WTC11 (cell line): ENCODE data around the gene HHAT. TPM values are rescaled to one million over a fixed set of nuclear protein-coding genes. Genes with fewer than 3 reads are reported as not detected.

ENCODE experiments used
- ATAC-seq: fragments of 200-7000 bp; cut with Tn5 transposase; 2 replicates; pipeline ENCODE4 v1.10.0; 2021; ENCODE audit warnings: mild to moderate bottlenecking, moderate library complexity
- CTCF ChIA-PET: fragments of 300-600 bp; sonication (Branson Sonifier 250); formaldehyde crosslinking; loops from one replicate; lab custom pipeline; 2021; ENCODE audit warnings: antibody characterized with exemption; lab: Charles Lee
- POLR2A ChIA-PET: fragments of 350-600 bp; sonication (Branson Sonifier 250); formaldehyde crosslinking; loops from one replicate; lab custom pipeline; 2021; ENCODE audit warnings: antibody characterized with exemption; lab: Charles Lee
- DNase-seq: peaks from one replicate; pipeline ENCODE4 v3.0.0; 2021; ENCODE audit warnings: low spot score
- H3K27ac Mint-ChIP-seq: 2 replicates; pipeline ENCODE4 v1.8.0; 2021; ENCODE audit warnings: mixed read lengths
- H3K27me3 Mint-ChIP-seq: 2 replicates; pipeline ENCODE4 v1.8.0; 2021; ENCODE audit warnings: low read depth, mild to moderate bottlenecking, moderate library complexity, mixed read lengths
- H3K36me3 Mint-ChIP-seq: 2 replicates; pipeline ENCODE4 v1.8.0; 2021; ENCODE audit warnings: mixed read lengths
- H3K4me1 Mint-ChIP-seq: 2 replicates; pipeline ENCODE4 v1.8.0; 2022; ENCODE audit warnings: mixed read lengths
- H3K4me3 Mint-ChIP-seq: 2 replicates; pipeline ENCODE4 v1.8.0; 2021; ENCODE audit warnings: mild to moderate bottlenecking, moderate library complexity, mixed read lengths
- H3K9me3 Mint-ChIP-seq: 2 replicates; pipeline ENCODE4 v1.8.0; 2021; ENCODE audit warnings: mixed read lengths
- ETV6 ChIP-seq: sonication (generic); formaldehyde crosslinking; IDR thresholded peaks from 2 replicates; pipeline ENCODE4 v1.8.1; 2022; ENCODE audit warnings: mild to moderate bottlenecking, missing genetic modification reagents
- FOXK1 ChIP-seq: sonication (generic); formaldehyde crosslinking; IDR thresholded peaks from 2 replicates; pipeline ENCODE4 v1.8.0; 2022; ENCODE audit warnings: mild to moderate bottlenecking, moderate library complexity, missing genetic modification reagents
- FOXP1 ChIP-seq: sonication (generic); formaldehyde crosslinking; IDR thresholded peaks from 2 replicates; pipeline ENCODE4 v1.8.0; 2022; ENCODE audit warnings: missing genetic modification reagents, mild to moderate bottlenecking, moderate library complexity, borderline replicate concordance
- GABPB1 ChIP-seq: sonication (generic); formaldehyde crosslinking; IDR thresholded peaks from 2 replicates; pipeline ENCODE4 v1.8.1; 2023; ENCODE audit warnings: mild to moderate bottlenecking, missing genetic modification reagents
- KAT7 ChIP-seq: sonication (generic); formaldehyde crosslinking; IDR thresholded peaks from 2 replicates; pipeline ENCODE4 v1.8.1; 2023; ENCODE audit warnings: missing genetic modification reagents, mild to moderate bottlenecking, borderline replicate concordance
- MYBL2 ChIP-seq: sonication (generic); formaldehyde crosslinking; IDR thresholded peaks from 2 replicates; pipeline ENCODE4 v1.8.1; 2023; ENCODE audit warnings: mild to moderate bottlenecking, moderate library complexity, missing genetic modification reagents
- PRRX2 ChIP-seq: fragments of 250-450 bp; sonication (Bioruptor Pico); IDR thresholded peaks from 2 replicates; pipeline ENCODE4 v1.8.0; 2021; ENCODE audit warnings: mild to moderate bottlenecking
- SMAD3 ChIP-seq: sonication (generic); formaldehyde crosslinking; IDR thresholded peaks from 2 replicates; pipeline ENCODE4 v1.8.0; 2022; ENCODE audit warnings: missing genetic modification reagents, mild to moderate bottlenecking, borderline replicate concordance
- TP53 ChIP-seq: sonication (generic); formaldehyde crosslinking; IDR thresholded peaks from 2 replicates; pipeline ENCODE4 v1.8.1; 2023; ENCODE audit warnings: mild to moderate bottlenecking, missing genetic modification reagents
- ZNF138 ChIP-seq: sonication (generic); formaldehyde crosslinking; conservative IDR thresholded peaks from 2 replicates; pipeline ENCODE4 v1.8.1; 2022; ENCODE audit warnings: mild to moderate bottlenecking, moderate library complexity, missing genetic modification reagents
- ZNF263 ChIP-seq: sonication (generic); formaldehyde crosslinking; IDR thresholded peaks from 2 replicates; pipeline ENCODE4 v1.8.1; 2022; ENCODE audit warnings: low read depth, mild to moderate bottlenecking, moderate library complexity, missing genetic modification reagents
- ZNF317 ChIP-seq: sonication (generic); formaldehyde crosslinking; IDR thresholded peaks from 2 replicates; pipeline ENCODE4 v1.8.1; 2023; ENCODE audit warnings: low read depth, mild to moderate bottlenecking, moderate library complexity, missing genetic modification reagents, borderline replicate concordance
- total RNA-seq: library from RNA; stranded (reverse); gene quantifications from 3 replicates; pipeline ENCODE4 v1.2.3, GENCODE V29; 2021
- TF ChIP-seq, protein P1 (sequence below): sonication (generic); formaldehyde crosslinking; IDR thresholded peaks from 2 replicates; pipeline ENCODE4 v1.8.1; 2023; ENCODE audit warnings: mild to moderate bottlenecking, missing genetic modification reagents
- TF ChIP-seq, protein P2 (sequence below): fragments of 250-450 bp; sonication (Bioruptor Pico); IDR thresholded peaks from 2 replicates; pipeline ENCODE4 v2.1.2; 2022; ENCODE audit warnings: mild to moderate bottlenecking, moderate library complexity
- TF ChIP-seq, protein P3 (sequence below): fragments of 250-450 bp; sonication (Bioruptor Pico); IDR thresholded peaks from 2 replicates; pipeline ENCODE4 v1.8.0; 2021; ENCODE audit warnings: mild to moderate bottlenecking
- TF ChIP-seq, protein P4 (sequence below): fragments of 250-450 bp; sonication (Bioruptor Pico); IDR thresholded peaks from 2 replicates; pipeline ENCODE4 v1.9.0; 2021; ENCODE audit warnings: mild to moderate bottlenecking
- TF ChIP-seq, protein P5 (sequence below): sonication (generic); formaldehyde crosslinking; IDR thresholded peaks from 2 replicates; pipeline ENCODE4 v1.8.0; 2023; ENCODE audit warnings: missing genetic modification reagents, mild to moderate bottlenecking, borderline replicate concordance

HHAT gene
- total RNA-seq, 1 experiment from 2014 or later, result 0.39 TPM

DNA sequence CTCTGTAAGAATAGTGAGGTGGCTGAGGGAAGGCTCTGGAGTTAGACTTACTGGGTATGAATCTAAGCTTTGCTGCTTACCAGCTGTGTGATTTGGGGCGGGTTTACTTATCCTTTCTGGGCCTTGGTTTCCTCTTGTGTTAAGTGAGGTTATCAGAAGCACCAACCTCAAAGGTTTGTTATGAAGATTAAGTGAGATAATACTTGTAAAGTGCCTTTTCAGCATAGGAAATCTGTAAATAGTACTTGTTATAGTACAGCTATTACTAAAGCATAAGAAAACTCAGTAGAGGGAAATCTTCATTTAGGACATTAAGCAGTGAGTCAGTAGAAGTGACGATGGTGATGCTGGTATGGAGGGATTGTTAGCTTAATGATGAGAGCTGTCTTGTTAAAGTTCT, 12.1 kb downstream of the HHAT start:
- CTCF ChIA-PET, result no interaction called here
- POLR2A ChIA-PET, result no interaction called here

DNA sequence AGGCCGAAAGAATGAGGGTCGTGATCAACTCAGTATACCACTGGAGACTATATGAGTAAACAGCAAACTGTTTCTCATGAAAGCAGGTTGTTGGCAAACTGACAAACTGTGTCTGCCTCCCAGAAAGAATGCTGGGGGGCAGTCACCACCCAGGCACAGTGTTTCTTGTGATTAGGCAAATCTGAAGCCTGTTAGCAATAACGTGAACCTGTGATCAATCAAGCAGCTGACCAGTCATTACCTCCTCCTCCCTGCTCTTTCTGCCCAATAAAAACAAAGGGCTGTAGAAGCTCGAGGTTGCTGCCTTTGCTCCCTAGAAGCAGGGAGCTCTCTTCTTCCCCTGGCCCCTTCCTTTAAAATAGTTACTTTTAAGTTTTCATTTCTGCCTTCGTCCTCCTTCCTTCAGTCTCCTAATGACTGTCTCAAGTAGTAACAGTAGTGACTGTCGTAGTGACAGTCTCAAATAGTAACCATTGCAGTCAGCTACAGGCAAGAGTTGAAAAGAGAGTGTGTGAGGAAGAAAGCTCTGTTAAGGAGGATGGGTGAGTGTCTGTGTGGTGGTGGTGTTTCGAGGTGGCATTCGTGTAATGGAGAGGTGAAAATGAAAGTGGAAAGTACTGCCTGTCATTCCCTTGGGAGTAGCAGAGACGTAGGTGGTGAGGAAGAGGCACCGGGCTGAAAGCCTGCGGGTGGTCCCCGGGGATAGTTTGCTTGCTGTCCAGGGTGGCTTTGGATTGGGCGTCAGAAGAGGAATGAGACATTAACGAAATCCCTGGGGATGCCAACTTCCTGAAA, 14.5 kb downstream of the HHAT start:
- Mint-ChIP-seq H3K9me3 (no peaks in the 10 kb centered on the region), H3K4me3 (no peak overlapping the region), H3K4me1 (peaks cover 4% of the 10 kb centered on the region; the same call in 1 of the 2 replicates), H3K27ac (no peak overlapping the region), H3K36me3 (no peaks in the 10 kb centered on the region), H3K27me3 (no peaks in the 10 kb centered on the region)
- CTCF ChIA-PET, result interaction anchor here (0.6 kb wide), 1 partner anchor 174 kb away, joined by 4 read pairs; no protein-coding TSS in a partner anchor
- POLR2A ChIA-PET, result no interaction called here
- no peak for DNase-seq
- no peak for ATAC-seq
- TF ChIP-seq, protein P1, sequence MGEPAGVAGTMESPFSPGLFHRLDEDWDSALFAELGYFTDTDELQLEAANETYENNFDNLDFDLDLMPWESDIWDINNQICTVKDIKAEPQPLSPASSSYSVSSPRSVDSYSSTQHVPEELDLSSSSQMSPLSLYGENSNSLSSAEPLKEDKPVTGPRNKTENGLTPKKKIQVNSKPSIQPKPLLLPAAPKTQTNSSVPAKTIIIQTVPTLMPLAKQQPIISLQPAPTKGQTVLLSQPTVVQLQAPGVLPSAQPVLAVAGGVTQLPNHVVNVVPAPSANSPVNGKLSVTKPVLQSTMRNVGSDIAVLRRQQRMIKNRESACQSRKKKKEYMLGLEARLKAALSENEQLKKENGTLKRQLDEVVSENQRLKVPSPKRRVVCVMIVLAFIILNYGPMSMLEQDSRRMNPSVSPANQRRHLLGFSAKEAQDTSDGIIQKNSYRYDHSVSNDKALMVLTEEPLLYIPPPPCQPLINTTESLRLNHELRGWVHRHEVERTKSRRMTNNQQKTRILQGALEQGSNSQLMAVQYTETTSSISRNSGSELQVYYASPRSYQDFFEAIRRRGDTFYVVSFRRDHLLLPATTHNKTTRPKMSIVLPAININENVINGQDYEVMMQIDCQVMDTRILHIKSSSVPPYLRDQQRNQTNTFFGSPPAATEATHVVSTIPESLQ, result no peak
- TF ChIP-seq, protein P2, sequence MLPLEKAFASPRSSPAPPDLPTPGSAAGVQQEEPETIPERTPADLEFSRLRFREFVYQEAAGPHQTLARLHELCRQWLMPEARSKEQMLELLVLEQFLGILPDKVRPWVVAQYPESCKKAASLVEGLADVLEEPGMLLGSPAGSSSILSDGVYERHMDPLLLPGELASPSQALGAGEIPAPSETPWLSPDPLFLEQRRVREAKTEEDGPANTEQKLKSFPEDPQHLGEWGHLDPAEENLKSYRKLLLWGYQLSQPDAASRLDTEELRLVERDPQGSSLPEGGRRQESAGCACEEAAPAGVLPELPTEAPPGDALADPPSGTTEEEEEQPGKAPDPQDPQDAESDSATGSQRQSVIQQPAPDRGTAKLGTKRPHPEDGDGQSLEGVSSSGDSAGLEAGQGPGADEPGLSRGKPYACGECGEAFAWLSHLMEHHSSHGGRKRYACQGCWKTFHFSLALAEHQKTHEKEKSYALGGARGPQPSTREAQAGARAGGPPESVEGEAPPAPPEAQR, result no peak
- TF ChIP-seq ZNF138 (CRISPR knock-in tag) (no peak), TP53 (CRISPR knock-in tag) (no peak), FOXK1 (no peak), FOXP1 (no peak), KAT7 (CRISPR knock-in tag) (no peak), ZNF317 (CRISPR knock-in tag) (no peak), SMAD3 (CRISPR knock-in tag) (no peak), MYBL2 (CRISPR knock-in tag) (no peak), GABPB1 (CRISPR knock-in tag) (no peak), PRRX2 (CRISPR knock-in tag) (no peak)
- TF ChIP-seq, protein P3, sequence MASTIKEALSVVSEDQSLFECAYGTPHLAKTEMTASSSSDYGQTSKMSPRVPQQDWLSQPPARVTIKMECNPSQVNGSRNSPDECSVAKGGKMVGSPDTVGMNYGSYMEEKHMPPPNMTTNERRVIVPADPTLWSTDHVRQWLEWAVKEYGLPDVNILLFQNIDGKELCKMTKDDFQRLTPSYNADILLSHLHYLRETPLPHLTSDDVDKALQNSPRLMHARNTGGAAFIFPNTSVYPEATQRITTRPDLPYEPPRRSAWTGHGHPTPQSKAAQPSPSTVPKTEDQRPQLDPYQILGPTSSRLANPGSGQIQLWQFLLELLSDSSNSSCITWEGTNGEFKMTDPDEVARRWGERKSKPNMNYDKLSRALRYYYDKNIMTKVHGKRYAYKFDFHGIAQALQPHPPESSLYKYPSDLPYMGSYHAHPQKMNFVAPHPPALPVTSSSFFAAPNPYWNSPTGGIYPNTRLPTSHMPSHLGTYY (CRISPR knock-in tag), result no peak
- TF ChIP-seq, protein P4, sequence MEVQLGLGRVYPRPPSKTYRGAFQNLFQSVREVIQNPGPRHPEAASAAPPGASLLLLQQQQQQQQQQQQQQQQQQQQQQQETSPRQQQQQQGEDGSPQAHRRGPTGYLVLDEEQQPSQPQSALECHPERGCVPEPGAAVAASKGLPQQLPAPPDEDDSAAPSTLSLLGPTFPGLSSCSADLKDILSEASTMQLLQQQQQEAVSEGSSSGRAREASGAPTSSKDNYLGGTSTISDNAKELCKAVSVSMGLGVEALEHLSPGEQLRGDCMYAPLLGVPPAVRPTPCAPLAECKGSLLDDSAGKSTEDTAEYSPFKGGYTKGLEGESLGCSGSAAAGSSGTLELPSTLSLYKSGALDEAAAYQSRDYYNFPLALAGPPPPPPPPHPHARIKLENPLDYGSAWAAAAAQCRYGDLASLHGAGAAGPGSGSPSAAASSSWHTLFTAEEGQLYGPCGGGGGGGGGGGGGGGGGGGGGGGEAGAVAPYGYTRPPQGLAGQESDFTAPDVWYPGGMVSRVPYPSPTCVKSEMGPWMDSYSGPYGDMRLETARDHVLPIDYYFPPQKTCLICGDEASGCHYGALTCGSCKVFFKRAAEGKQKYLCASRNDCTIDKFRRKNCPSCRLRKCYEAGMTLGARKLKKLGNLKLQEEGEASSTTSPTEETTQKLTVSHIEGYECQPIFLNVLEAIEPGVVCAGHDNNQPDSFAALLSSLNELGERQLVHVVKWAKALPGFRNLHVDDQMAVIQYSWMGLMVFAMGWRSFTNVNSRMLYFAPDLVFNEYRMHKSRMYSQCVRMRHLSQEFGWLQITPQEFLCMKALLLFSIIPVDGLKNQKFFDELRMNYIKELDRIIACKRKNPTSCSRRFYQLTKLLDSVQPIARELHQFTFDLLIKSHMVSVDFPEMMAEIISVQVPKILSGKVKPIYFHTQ (CRISPR knock-in tag), result no peak

More for the DNA sequence above, 12.1 kb downstream of the HHAT start:
- ATAC-seq (no peak), DNase-seq (no peak)
- H3K36me3 Mint-ChIP-seq, result no peaks in the 10 kb centered on the region
- H3K4me3 Mint-ChIP-seq, result no peak overlapping the region
- TF ChIP-seq, protein P5, sequence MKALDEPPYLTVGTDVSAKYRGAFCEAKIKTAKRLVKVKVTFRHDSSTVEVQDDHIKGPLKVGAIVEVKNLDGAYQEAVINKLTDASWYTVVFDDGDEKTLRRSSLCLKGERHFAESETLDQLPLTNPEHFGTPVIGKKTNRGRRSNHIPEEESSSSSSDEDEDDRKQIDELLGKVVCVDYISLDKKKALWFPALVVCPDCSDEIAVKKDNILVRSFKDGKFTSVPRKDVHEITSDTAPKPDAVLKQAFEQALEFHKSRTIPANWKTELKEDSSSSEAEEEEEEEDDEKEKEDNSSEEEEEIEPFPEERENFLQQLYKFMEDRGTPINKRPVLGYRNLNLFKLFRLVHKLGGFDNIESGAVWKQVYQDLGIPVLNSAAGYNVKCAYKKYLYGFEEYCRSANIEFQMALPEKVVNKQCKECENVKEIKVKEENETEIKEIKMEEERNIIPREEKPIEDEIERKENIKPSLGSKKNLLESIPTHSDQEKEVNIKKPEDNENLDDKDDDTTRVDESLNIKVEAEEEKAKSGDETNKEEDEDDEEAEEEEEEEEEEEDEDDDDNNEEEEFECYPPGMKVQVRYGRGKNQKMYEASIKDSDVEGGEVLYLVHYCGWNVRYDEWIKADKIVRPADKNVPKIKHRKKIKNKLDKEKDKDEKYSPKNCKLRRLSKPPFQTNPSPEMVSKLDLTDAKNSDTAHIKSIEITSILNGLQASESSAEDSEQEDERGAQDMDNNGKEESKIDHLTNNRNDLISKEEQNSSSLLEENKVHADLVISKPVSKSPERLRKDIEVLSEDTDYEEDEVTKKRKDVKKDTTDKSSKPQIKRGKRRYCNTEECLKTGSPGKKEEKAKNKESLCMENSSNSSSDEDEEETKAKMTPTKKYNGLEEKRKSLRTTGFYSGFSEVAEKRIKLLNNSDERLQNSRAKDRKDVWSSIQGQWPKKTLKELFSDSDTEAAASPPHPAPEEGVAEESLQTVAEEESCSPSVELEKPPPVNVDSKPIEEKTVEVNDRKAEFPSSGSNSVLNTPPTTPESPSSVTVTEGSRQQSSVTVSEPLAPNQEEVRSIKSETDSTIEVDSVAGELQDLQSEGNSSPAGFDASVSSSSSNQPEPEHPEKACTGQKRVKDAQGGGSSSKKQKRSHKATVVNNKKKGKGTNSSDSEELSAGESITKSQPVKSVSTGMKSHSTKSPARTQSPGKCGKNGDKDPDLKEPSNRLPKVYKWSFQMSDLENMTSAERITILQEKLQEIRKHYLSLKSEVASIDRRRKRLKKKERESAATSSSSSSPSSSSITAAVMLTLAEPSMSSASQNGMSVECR (CRISPR knock-in tag), result no peak
- no peak for TF ChIP-seq ETV6 (CRISPR knock-in tag)
- TF ChIP-seq ZNF263, result no peak
- TF ChIP-seq, protein P3 (CRISPR knock-in tag), result no peak
- no peaks in the 10 kb centered on the region for H3K9me3 Mint-ChIP-seq
- H3K27ac Mint-ChIP-seq, result no peak overlapping the region
- peaks cover 4% of the 10 kb centered on the region; the same call in 1 of the 2 replicates for H3K4me1 Mint-ChIP-seq
- peaks cover 9% of the 10 kb centered on the region; the same call in 1 of the 2 replicates for H3K27me3 Mint-ChIP-seq
